ENCODE results near the gene CHST12. TPM values are rescaled to one million over a fixed set of nuclear protein-coding genes. Genes with fewer than 3 reads are reported as not detected.

Gene CHST12
- total and polyA plus RNA-seq, 7 donors: 1.2 to 11.9 (median 10.3) TPM

GRCh38 chr7:2403718-2404648, 572 bp downstream of the CHST12 start:
- Histone ChIP-seq H3K9me3 (no peaks in the 10 kb centered on the region), H3K27me3 (no peaks in the 10 kb centered on the region), H3K4me1 (peaks cover 0 to 43% (median 37%) of the 10 kb centered on the region in 4 donors), H3K4me3 (peak overlapping the region; percentile 85 to 97 (median 88)), H3K36me3 (no peaks in the 10 kb centered on the region), H3K27ac (peak overlapping the region; percentile 74 to 84 (median 82))
- intact Hi-C loops (cut with DNase I): loop anchor here (2.0 to 5.0 kb wide), 2 partner anchors 49 to 153 kb away; partner anchors contain the start of genes BRAT1, EIF3B and IQCE
- peak; percentile 79 for DNase-seq
- 1 to 2% methylated on average over 71 of the region's 71 CpGs for WGBS, 2 donors
- TF ChIP-seq POLR2A (IDR thresholded peaks at IDR 0.05) (no peak), EP300 (IDR thresholded peaks at IDR 0.05) (no peak), CTCF (IDR thresholded peaks at IDR 0.05) (peak in 2 of 4 experiments; percentile 8 to 14)

GRCh38 chr7:2404714-2405119, 1.3 kb downstream of the CHST12 start:
- Histone ChIP-seq H3K36me3 (no peaks in the 10 kb centered on the region), H3K9me3 (no peaks in the 10 kb centered on the region), H3K4me1 (peaks cover 0 to 39% (median 35%) of the 10 kb centered on the region in 4 donors), H3K27ac (peak overlapping the region in 3 of 4 donors; percentile 74 to 83 (median 82)), H3K4me3 (peak overlapping the region; percentile 85 to 97 (median 88)), H3K27me3 (no peaks in the 10 kb centered on the region)
- intact Hi-C loops (cut with DNase I): loop anchor here (5.0 kb wide), 1 partner anchor 153 kb away; the partner anchor contains the start of genes BRAT1 and IQCE
- WGBS, 2 donors: 46 to 47% methylated on average over 12 of the region's 12 CpGs
- no peak for DNase-seq
- TF ChIP-seq POLR2A (IDR thresholded peaks at IDR 0.05): no peak
- TF ChIP-seq CTCF (IDR thresholded peaks at IDR 0.05): no peak
- TF ChIP-seq EP300 (IDR thresholded peaks at IDR 0.05): no peak
- no peak for TF ChIP-seq POLR2AphosphoS5 (IDR thresholded peaks at IDR 0.05)

- no peaks in the 10 kb centered on the region for H3K36me3 ChIP-seq
- peaks cover 0 to 36% (median 31%) of the 10 kb centered on the region in 4 donors for H3K4me1 ChIP-seq
- no peaks in the 10 kb centered on the region for H3K27me3 ChIP-seq
- intact Hi-C loops (cut with DNase I): no loop called here
- H3K27ac ChIP-seq: peak overlapping the region in 1 of 4 donors; percentile 12
- no peak for DNase-seq
- no peak overlapping the region for H3K4me3 ChIP-seq
- no peaks in the 10 kb centered on the region for H3K9me3 ChIP-seq
- no peak for TF ChIP-seq EP300 (IDR thresholded peaks at IDR 0.05)
- 78 to 92% methylated on average over 10 of the region's 10 CpGs for WGBS, 2 donors
Observed at GRCh38 chr7:2405201-2405600, 1.8 kb downstream of the CHST12 start.

- Histone ChIP-seq H3K4me3 (no peak overlapping the region), H3K27ac (peak overlapping the region in 1 of 4 donors; percentile 12)
Observed at GRCh38 chr7:2405601-2406345, 2.4 kb downstream of the CHST12 start.

More at GRCh38 chr7:2405601-2406345, 2.4 kb downstream of the CHST12 start:
- H3K27me3 ChIP-seq: no peaks in the 10 kb centered on the region
- H3K36me3 ChIP-seq: no peaks in the 10 kb centered on the region
- intact Hi-C loops (cut with DNase I): no loop called here
- DNase-seq: no peak
- 55 to 83% methylated on average over 21 of the region's 21 CpGs for WGBS, 2 donors
- H3K9me3 ChIP-seq: no peaks in the 10 kb centered on the region
- H3K4me1 ChIP-seq: peaks cover 0 to 37% (median 30%) of the 10 kb centered on the region in 4 donors
- TF ChIP-seq CTCF (IDR thresholded peaks at IDR 0.05) (no peak), POLR2AphosphoS5 (IDR thresholded peaks at IDR 0.05) (no peak), POLR2A (IDR thresholded peaks at IDR 0.05) (no peak), EP300 (IDR thresholded peaks at IDR 0.05) (no peak)
